ENCODE results near the gene BBOF1.

GRCh38 chr14:74029136-74029535, 10.0 kb downstream of the BBOF1 start:
- TF ChIP-seq CTCF (IDR thresholded peaks at IDR 0.05) (no peak), EP300 (IDR thresholded peaks at IDR 0.05) (no peak), POLR2A (IDR thresholded peaks at IDR 0.05) (no peak)

Measured in tibial nerve (tissue), 4 donors.